Loucy (cell line): ENCODE results near the gene SIPA1.

Experiments used
- H2AFZ ChIP-seq: fragments of 200-600 bp; sonication (generic); 2 replicates; pipeline ENCODE4 v1.6.0; 2016; ENCODE audit warnings: antibody characterized with exemption, mild to moderate bottlenecking, low read length, moderate library complexity
- H3F3A ChIP-seq: fragments of 200-600 bp; 2 replicates; pipeline ENCODE4 v1.6.0; 2016; ENCODE audit warnings: antibody characterized with exemption, low read depth, mild to moderate bottlenecking
- H3K27me3 ChIP-seq: fragments of 200-600 bp; sonication (generic); 2 replicates; pipeline ENCODE4 v1.6.1; 2014; ENCODE audit warnings: low read length, mild to moderate bottlenecking; ENCODE audit not compliant: insufficient read depth, poor library complexity, severe bottlenecking
- H3K36me3 ChIP-seq: fragments of 200-600 bp; sonication (generic); 2 replicates; pipeline ENCODE4 v1.6.1; 2016; ENCODE audit warnings: low read length; ENCODE audit not compliant: insufficient read depth
- H3K4me1 ChIP-seq: fragments of 200-600 bp; sonication (generic); 2 replicates; pipeline ENCODE4 v1.5.1; 2014; ENCODE audit warnings: low read length, mild to moderate bottlenecking; ENCODE audit not compliant: insufficient read depth, poor library complexity, severe bottlenecking
- H3K4me2 ChIP-seq: fragments of 200-600 bp; sonication (generic); 2 replicates; pipeline ENCODE4 v1.6.0; 2014; ENCODE audit warnings: antibody characterized with exemption, low read length, low read depth, mild to moderate bottlenecking; ENCODE audit not compliant: poor library complexity, severe bottlenecking
- H3K4me3 ChIP-seq: fragments of 200-600 bp; sonication (generic); 2 replicates; pipeline ENCODE4 v1.5.1; 2014; ENCODE audit warnings: low read length, mild to moderate bottlenecking, mixed read lengths; ENCODE audit not compliant: poor library complexity, severe bottlenecking
- H3K79me2 ChIP-seq: fragments of 200-600 bp; sonication (generic); 2 replicates; pipeline ENCODE4 v1.6.1; 2014; ENCODE audit warnings: low read length; ENCODE audit not compliant: insufficient read depth
- H3K9ac ChIP-seq: fragments of 200-600 bp; sonication (generic); 2 replicates; pipeline ENCODE4 v1.6.0; 2014; ENCODE audit warnings: mild to moderate bottlenecking, low read depth, low read length, moderate library complexity; ENCODE audit not compliant: poor library complexity, severe bottlenecking
- H3K9me2 ChIP-seq: fragments of 200-600 bp; sonication (generic); replicated peaks from 2 replicates; pipeline ENCODE4 v1.6.1; 2016; ENCODE audit warnings: low read depth, low read length, mixed read lengths
- H3K9me3 ChIP-seq: fragments of 200-600 bp; sonication (generic); 2 replicates; pipeline ENCODE4 v1.6.1; 2014; ENCODE audit warnings: mild to moderate bottlenecking, antibody characterized with exemption, low read length, low read depth; ENCODE audit not compliant: insufficient read depth
- H4K20me1 ChIP-seq: fragments of 200-600 bp; sonication (generic); 2 replicates; pipeline ENCODE4 v1.6.0; 2014; ENCODE audit warnings: antibody characterized with exemption, low read length, mild to moderate bottlenecking; ENCODE audit not compliant: insufficient read depth, poor library complexity, severe bottlenecking
- CTCF ChIP-seq: fragments of 200-600 bp; sonication (generic); conservative IDR thresholded peaks from 2 replicates; pipeline ENCODE4 v1.5.1; 2014; ENCODE audit warnings: mild to moderate bottlenecking, antibody characterized with exemption, low read length
- EZH2phosphoT487 ChIP-seq: fragments of 200-600 bp; IDR thresholded peaks from 2 replicates; pipeline ENCODE4 v1.6.1; 2018; ENCODE audit warnings: antibody characterized with exemption, mild to moderate bottlenecking, moderate library complexity, borderline replicate concordance

SIPA1 gene

GRCh38 chr11:65692367-65692766 lies 54.5 kb downstream of the SIPA1 start:
- Histone ChIP-seq H3K9me2 (no peaks in the 10 kb centered on the region), H4K20me1 (no peaks in the 10 kb centered on the region), H3K79me2 (no peaks in the 10 kb centered on the region), H3K4me1 (no peaks in the 10 kb centered on the region), H3K36me3 (no peaks in the 10 kb centered on the region), H3F3A (no peaks in the 10 kb centered on the region), H2AFZ (no peak overlapping the region), H3K4me3 (no peak overlapping the region), H3K4me2 (no peak overlapping the region), H3K27me3 (no peaks in the 10 kb centered on the region), H3K9ac (no peak overlapping the region), H3K9me3 (no peaks in the 10 kb centered on the region)
- TF ChIP-seq CTCF = no peak
- TF ChIP-seq EZH2phosphoT487 = no peak

GRCh38 chr11:65695459-65696241 lies 57.7 kb downstream of the SIPA1 start:
- H3K4me1 ChIP-seq = no peaks in the 10 kb centered on the region
- H3K9me3 ChIP-seq = no peaks in the 10 kb centered on the region
- H4K20me1 ChIP-seq = no peaks in the 10 kb centered on the region
- H3F3A ChIP-seq = no peaks in the 10 kb centered on the region
- H3K9me2 ChIP-seq = no peaks in the 10 kb centered on the region
- no peaks in the 10 kb centered on the region for H3K36me3 ChIP-seq
- TF ChIP-seq EZH2phosphoT487 (no peak), CTCF (no peak)
- no peak overlapping the region for H3K4me3 ChIP-seq
- no peak overlapping the region for H3K4me2 ChIP-seq
- no peak overlapping the region for H3K9ac ChIP-seq
- no peaks in the 10 kb centered on the region for H3K79me2 ChIP-seq
- H3K27me3 ChIP-seq = no peaks in the 10 kb centered on the region
- H2AFZ ChIP-seq = no peak overlapping the region

GRCh38 chr11:65696802-65697552 lies 59.1 kb downstream of the SIPA1 start:
- no peak overlapping the region for H3K4me2 ChIP-seq
- H3K9me3 ChIP-seq = no peaks in the 10 kb centered on the region
- TF ChIP-seq CTCF (no peak), EZH2phosphoT487 (no peak)
- H3K4me1 ChIP-seq = no peaks in the 10 kb centered on the region
- no peaks in the 10 kb centered on the region for H4K20me1 ChIP-seq
- H3K9ac ChIP-seq = no peak overlapping the region
- H3K79me2 ChIP-seq = no peaks in the 10 kb centered on the region
- no peak overlapping the region for H3K4me3 ChIP-seq
- H2AFZ ChIP-seq = no peak overlapping the region
- no peaks in the 10 kb centered on the region for H3F3A ChIP-seq
- H3K27me3 ChIP-seq = no peaks in the 10 kb centered on the region
- no peaks in the 10 kb centered on the region for H3K36me3 ChIP-seq
- no peaks in the 10 kb centered on the region for H3K9me2 ChIP-seq
